GM21723 (cell line): ENCODE results near the gene BLOC1S6.

Experiments used
- ATAC-seq: cut with Tn5 transposase; IDR thresholded peaks from one replicate; pipeline ENCODE4 v1.9.1; 2021; ENCODE audit warnings: mild to moderate bottlenecking, moderate library complexity; ENCODE audit not compliant: unreplicated experiment

The BLOC1S6 gene

GRCh38 chr15:45587863-45588170 is 638 bp downstream of the BLOC1S6 start:
- ATAC-seq = no peak

DNA sequence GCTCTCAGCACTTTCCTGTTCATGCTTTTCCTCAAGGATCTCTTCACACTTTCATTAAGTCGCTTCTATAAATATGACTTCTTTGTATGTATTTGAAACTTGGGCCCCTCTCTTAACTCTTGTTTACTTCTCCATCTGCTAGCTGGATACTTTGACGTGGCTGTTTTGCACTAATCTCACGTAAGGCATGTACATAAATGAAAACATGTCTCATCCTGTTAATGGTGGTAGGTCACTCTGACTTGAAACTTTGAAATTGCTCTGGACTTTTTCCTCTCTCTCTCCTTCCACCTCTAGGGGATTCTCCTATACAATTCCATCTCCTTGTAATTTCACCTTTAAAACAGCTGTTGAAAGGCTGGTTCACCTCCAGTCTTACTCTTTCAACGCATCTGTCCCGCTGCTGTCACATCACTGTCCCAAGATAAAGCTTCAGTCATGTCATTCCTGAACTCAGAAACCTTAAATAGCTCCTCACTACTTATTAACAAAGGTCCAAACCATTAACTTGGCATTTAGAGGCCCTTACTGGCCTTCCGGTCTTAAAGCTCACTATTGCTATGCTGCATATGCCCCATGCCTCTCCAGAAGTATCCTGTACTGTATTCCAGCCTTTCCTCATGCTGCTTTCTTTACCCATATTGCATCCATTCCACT is 1.2 kb downstream of the BLOC1S6 start:
- ATAC-seq = no peak

GRCh38 chr15:45589256-45589655 is 2.1 kb downstream of the BLOC1S6 start:
- no peak for ATAC-seq

DNA sequence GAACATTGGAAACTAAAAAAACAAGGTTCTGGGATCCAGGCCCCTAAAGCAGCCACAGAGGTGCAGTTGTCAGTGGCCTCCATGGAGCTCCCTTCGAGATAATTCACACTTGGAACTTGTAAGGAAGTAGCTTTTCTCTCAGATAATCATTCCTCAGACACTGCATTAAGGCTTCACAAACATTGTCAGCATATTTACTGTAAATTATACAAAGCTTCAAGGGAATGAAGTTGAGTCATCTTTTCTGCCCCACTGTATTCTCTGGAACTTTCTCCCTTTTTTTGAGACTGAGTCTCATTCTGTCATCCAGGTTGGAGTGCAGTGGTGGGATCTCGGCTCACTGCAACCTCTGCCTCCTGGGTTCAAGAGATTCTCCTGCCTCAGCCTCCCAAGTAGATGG is 7.1 kb downstream of the BLOC1S6 start:
- ATAC-seq = no peak

DNA sequence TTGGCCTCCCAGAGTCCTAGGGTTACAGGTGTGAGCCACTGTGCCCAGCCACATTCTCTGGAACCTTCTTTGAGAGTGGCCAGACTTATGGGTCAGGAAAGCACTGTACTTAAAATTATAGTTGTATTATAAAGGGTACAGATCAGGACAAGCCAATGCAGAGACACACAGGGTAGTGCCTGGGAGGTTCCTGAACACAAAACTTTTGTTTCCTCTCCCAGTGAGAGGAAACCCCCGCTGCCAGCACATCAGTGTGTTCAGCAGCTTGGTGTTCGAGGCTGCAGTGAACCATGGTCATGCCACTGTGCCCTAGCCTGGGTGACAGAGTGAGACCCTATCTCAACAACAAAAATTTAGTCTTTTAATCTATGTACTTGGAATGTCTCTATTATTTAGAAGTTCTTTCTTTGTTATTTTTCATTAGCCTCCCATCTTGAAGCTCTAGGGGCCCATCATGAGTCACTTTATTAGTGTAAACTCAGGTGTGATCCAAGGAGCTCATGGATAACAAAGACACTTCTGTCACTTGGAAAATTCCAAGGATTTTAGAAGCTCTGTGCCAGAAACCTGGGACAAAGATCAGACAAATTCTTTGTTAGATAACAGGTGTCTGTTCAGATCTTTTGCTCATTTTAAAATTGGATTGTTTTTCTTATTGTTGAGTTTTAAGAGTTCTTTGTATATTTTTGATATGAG is 7.8 kb downstream of the BLOC1S6 start:
- ATAC-seq = no peak

DNA sequence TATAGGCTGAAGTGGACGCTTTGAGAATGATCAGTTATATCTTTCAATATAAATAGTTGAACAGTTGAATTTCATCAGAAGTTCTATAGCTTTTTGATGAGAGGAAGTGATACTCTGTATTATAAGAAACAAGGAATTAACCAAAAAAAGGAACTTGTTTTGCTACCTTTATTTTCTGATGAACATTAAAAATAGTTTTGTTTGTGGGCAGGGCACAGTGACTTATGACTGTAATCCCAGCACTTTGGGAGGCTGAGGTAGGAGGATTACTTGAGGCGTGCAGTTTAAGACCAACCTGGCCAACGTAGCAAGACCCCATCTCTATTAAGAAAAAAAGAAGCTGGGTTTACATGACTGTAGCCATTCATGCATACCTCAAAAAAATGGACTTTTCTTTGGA is 16.7 kb downstream of the BLOC1S6 start:
- ATAC-seq = no peak

DNA sequence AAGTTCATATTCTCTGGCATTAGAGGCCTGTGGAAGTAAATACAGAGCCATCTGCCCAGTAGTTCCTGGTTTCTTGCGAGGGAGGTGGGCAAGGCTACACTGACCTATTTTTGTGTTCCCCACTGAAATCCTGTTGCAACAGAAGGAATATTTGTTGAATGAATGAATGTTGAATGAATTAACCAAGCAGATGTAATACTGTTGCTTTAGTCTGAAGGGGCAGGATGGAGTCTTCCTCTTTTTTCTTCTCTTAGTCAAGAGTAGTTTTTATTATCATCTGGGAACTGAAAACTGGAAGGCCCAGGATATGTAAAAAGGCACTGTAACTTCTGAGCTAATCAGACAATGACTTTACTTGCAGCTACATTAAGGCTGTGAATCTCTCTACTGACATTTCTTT is 17.1 kb downstream of the BLOC1S6 start:
- no peak for ATAC-seq

- ATAC-seq = no peak
These were observed 19.2 kb downstream of the BLOC1S6 start for GRCh38 chr15:45606413-45606812.

DNA sequence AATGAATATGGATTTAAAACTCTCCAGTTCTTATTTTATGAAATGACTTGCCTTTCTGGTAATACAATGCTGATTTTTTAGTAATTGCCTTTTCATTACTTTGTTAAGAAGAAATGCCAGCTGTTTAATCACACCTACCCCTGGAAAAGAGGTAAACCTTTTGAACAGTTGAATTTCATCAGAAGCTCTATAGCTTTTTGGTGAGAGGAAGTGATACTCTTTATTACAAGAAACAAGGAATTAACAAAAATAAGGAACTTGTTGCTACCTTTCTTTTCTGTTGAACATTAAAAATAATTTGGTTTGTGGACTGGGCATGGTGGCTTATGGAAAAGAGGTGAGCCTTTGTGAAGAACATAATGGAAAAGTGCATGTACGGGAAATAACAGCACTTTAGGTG is 19.7 kb downstream of the BLOC1S6 start:
- no peak for ATAC-seq

- ATAC-seq = no peak
These were observed 24.1 kb downstream of the BLOC1S6 start for GRCh38 chr15:45611305-45611704.

DNA sequence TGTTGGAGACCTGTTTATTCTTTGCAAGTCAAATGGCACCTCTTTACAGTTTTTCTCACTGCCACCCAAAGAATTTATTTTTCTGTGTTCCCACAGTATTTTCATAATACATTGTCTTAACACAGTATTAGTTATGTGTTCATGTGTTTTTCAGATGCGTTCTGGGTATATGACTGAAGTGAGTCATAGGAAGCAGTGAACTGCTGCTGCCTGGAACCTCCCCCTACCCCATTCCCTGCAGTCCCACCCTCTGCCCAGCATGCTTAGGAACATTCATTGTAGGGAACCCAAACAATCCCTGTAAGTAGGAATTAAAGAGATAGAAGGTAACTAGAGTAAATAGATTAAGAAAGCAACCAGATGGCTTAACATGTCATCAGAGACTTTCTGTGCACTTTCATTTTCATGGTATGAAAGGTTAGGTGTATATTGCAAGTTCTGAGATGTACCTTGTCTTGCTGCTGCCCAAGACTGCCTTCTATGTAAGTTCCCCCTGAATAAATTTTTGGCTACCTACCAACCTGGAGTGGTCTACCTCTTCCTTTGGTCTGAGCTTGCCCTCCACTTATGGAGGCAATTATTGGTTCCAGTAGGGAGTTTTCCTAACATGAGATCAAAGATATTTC is 25.7 kb downstream of the BLOC1S6 start:
- peak; percentile 55 for ATAC-seq

GRCh38 chr15:45616901-45617323 is 29.7 kb downstream of the BLOC1S6 start:
- no peak for ATAC-seq

DNA sequence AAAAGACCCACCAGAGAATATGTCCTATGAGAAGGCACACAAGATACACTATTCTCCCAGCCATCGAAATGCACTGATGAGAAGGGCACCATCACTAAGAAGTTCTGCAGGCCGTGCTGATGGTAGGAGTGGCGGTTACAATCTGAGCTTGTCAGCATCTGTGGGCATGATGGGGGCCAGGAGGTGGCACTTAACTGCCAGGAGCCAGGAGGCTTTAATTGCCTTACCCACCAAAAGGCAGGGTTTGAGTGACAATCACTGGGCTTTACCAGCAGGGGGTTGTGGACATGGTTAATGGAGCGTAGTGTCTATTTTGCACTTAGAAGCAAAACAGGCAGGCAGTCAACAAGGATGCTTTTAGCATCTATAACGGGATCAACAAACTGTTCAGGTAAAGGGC is 31.6 kb downstream of the BLOC1S6 start:
- ATAC-seq = no peak

- ATAC-seq = no peak
These were observed 41.0 kb downstream of the BLOC1S6 start for GRCh38 chr15:45628136-45628535.

- no peak for ATAC-seq
These were observed 43.9 kb downstream of the BLOC1S6 start for GRCh38 chr15:45630917-45631691.

- no peak for ATAC-seq
These were observed 44.6 kb downstream of the BLOC1S6 start for GRCh38 chr15:45631776-45632175.

GRCh38 chr15:45634432-45635190 is 47.4 kb downstream of the BLOC1S6 start, which contains the start of gene SQOR:
TSS of gene SQOR (plus strand) at chr15:45635029. CDS start at chr15:45658924, 23,895 bp downstream.
- peak; percentile 76 for ATAC-seq

DNA sequence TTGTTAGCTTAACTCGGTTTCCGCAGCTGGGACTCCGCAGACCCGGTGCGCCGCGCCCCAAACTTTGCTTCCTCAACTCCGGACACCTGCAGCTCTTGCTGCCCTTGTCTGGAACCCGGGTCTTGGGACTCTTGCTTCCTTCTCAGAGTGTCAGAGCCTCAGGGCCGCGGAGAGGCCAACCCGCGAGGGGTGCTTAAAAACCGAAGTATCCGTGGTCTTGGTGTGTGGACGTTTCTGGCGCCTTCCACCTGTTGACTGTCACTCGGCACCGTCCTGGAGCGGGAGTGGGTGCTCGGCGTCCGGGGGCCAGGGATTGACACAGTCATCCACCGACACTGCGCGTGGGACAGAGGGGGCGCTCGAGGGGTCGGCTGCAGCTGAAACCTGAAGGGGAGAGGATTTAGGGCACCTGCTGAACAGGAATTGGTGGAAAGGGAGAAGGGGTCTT is 48.0 kb downstream of the BLOC1S6 start:
- ATAC-seq = peak; percentile 57

DNA sequence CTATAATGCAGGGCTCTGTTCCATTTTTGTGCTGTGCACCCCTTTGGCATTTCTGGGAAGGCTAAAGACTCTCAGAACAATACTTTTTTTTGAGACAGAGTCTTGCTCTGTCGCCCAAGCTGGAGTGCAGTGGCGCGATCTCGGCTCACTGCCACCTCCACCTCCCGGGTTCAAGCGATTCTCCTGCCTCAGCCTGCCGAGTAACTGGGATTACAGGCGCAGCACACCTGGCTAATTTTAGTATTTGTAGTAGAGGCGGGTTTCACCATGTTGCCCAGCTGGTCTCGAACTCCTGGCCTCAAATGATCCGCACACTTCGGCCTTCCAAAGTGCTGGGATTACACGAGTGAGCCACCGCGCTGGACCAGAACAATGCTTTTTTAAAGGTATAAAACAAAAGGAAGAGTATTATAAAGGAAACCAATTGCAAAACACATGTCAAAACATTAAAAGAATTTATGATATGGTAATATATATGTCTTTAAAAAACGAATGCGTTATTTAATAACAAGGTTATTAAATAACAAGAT is 48.6 kb downstream of the BLOC1S6 start:
- no peak for ATAC-seq

DNA sequence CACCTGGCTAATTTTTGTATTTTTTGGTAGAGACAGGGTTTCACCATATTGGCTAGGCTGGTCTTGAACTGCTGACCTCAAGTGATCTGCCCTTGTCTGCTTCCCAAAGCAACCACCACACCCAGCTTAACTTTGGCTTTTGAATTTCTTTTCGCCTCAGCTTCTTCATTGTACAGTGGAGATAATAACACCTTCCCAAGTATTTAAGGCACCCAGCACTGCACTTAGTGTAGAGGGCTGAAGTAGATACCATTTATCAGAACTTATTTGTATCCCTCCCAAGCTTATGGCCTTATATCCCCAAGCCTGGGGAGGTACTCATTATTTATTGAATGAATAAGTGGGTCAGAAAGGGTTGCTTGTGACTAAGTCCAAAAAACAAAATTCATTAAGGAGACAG is 50.0 kb downstream of the BLOC1S6 start:
- no peak for ATAC-seq
